PFSK-1 (cell line): ENCODE data around the gene PRMT1.

Experiments used
- FOXP2 ChIP-seq: optimal IDR thresholded peaks from 2 replicates; pipeline ENCODE3; 2011; ENCODE audit warnings: borderline replicate concordance, control low read depth, inconsistent platforms; ENCODE audit not compliant: insufficient read depth; ENCODE audit errors: extremely low read length, extremely low read depth
- POLR2AphosphoS5 ChIP-seq: IDR thresholded peaks from 2 replicates; pipeline ENCODE4 v1.6.1; 2012; ENCODE audit warnings: low read depth, mild to moderate bottlenecking, control low read depth, low read length, moderate library complexity
- REST ChIP-seq, 2 experiments: IDR thresholded peaks; 2 replicates each; pipeline versions ENCODE4 v1.6.1 to v1.8.0; 2011 to 2012; ENCODE audit warnings: low read depth in 2 of 2, low read length in 2 of 2, control low read depth in 1 of 2, inconsistent platforms in 1 of 2, mild to moderate bottlenecking in 1 of 2, moderate library complexity in 1 of 2; ENCODE audit not compliant: insufficient read depth in 1 of 2
- SIN3A ChIP-seq: IDR thresholded peaks from 2 replicates; pipeline ENCODE4 v1.6.1; 2012; ENCODE audit warnings: mild to moderate bottlenecking, low read length, moderate library complexity, borderline replicate concordance; ENCODE audit not compliant: insufficient read depth
- TAF1 ChIP-seq: IDR thresholded peaks from 2 replicates; pipeline ENCODE4 v1.6.1; 2012; ENCODE audit warnings: low read length, control low read depth, borderline replicate concordance; ENCODE audit not compliant: insufficient read depth

The PRMT1 gene

GRCh38 chr19:49683814-49684250, 6.8 kb downstream of the PRMT1 start:
- TF ChIP-seq FOXP2 (no peak), TAF1 (no peak), POLR2AphosphoS5 (no peak), REST (IDR thresholded peaks at IDR 0.05; ENCODE audit: insufficient read depth in 1 of 2, low read depth in 2 of 2, low read length in 2 of 2) (no peak), SIN3A (no peak)

GRCh38 chr19:49684251-49684982, 7.3 kb downstream of the PRMT1 start:
- TF ChIP-seq TAF1 (no peak), SIN3A (no peak), POLR2AphosphoS5 (no peak), REST (IDR thresholded peaks at IDR 0.05; ENCODE audit: insufficient read depth in 1 of 2, low read depth in 2 of 2, low read length in 2 of 2) (no peak), FOXP2 (no peak)

- TF ChIP-seq POLR2AphosphoS5 (no peak), SIN3A (no peak), REST (IDR thresholded peaks at IDR 0.05; ENCODE audit: insufficient read depth in 1 of 2, low read depth in 2 of 2, low read length in 2 of 2) (no peak), FOXP2 (no peak), TAF1 (no peak)
Observed at GRCh38 chr19:49684983-49685553, 8.0 kb downstream of the PRMT1 start.

- TF ChIP-seq TAF1 (no peak), FOXP2 (peak; percentile 8)
Observed at GRCh38 chr19:49685845-49686332, 8.8 kb downstream of the PRMT1 start.

- no peak for TF ChIP-seq POLR2AphosphoS5
- no peak for TF ChIP-seq FOXP2
- no peak for TF ChIP-seq SIN3A
- TF ChIP-seq TAF1 = no peak
- TF ChIP-seq REST (IDR thresholded peaks at IDR 0.05; ENCODE audit: insufficient read depth in 1 of 2, low read depth in 2 of 2, low read length in 2 of 2) = no peak
Observed at GRCh38 chr19:49686503-49687088, 9.5 kb downstream of the PRMT1 start.
